Body of pancreas (tissue), 4 donors: ENCODE measurements around the gene RPLP2.

Experiments used
- CTCF ChIP-seq, 7 experiments: fragments of 450-650 bp in 4 of 7; fragments of 200-600 bp in 3 of 7; sonication (generic) in 3 of 7; IDR thresholded peaks; one replicate each; pipeline ENCODE4 v1.5.1; 2016 to 2019; ENCODE audit warnings: antibody characterized with exemption in 7 of 7
- POLR2A ChIP-seq, 3 donors: fragments of 450-650 bp; IDR thresholded peaks; one replicate each; pipeline ENCODE4 v1.6.1; 2016; ENCODE audit warnings: antibody characterized with exemption in 3 of 3, mild to moderate bottlenecking in 2 of 3

- no peak for TF ChIP-seq CTCF (IDR thresholded peaks at IDR 0.05)
- no peak for TF ChIP-seq POLR2A (IDR thresholded peaks at IDR 0.05)
These were observed 16.9 kb upstream of the RPLP2 start for GRCh38 chr11:792873-793272.
